Measurements from ENCODE around the gene HDGFL3. TPM values are rescaled to one million over a fixed set of nuclear protein-coding genes. Genes with fewer than 3 reads are reported as not detected.

HDGFL3 gene
- total RNA-seq, 3 donors from 2014 or later, result 19.0 to 42.4 (median 34.7) TPM

DNA sequence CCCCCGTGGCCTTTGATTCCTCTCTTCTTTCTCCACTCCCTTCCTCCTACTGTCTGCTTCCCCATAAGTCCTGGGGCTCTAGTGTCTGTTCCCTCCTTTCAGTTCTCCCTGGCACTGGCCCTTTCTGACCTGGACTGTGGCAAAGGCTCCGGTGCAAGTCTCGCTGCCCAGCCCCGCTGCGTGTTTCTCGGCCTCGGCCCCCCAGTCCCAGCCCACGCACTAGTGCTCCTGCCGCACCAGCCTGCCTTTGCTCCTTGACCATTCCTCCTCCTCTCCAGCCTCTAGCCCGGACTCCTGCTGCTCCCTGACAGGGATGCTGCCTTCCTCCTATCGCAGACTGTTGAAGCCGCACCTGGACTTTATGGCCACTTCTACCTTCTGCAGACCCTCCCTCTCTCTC is 98.1 kb downstream of the HDGFL3 start:
- intact Hi-C loops (cut with DNase I; ENCODE audit: low total_unique reads), result no loop called here
- Histone ChIP-seq H3K36me3 (no peaks in the 10 kb centered on the region), H3K4me1 (peaks cover 0 to 4% of the 10 kb centered on the region in 2 donors), H3K27ac (peak overlapping the region in 1 of 2 donors; percentile 7), H3K9me3 (no peaks in the 10 kb centered on the region), H3K4me3 (peak overlapping the region in 1 of 3 donors; percentile 73), H3K27me3 (peaks cover 0 to 35% of the 10 kb centered on the region in 2 donors)
- DNase-seq (ENCODE audit: low spot score in 2 of 2), result no peak
- TF ChIP-seq POLR2AphosphoS5 (IDR thresholded peaks at IDR 0.05), result no peak
- no peak for TF ChIP-seq POLR2A (IDR thresholded peaks at IDR 0.05)
- TF ChIP-seq, protein P1, sequence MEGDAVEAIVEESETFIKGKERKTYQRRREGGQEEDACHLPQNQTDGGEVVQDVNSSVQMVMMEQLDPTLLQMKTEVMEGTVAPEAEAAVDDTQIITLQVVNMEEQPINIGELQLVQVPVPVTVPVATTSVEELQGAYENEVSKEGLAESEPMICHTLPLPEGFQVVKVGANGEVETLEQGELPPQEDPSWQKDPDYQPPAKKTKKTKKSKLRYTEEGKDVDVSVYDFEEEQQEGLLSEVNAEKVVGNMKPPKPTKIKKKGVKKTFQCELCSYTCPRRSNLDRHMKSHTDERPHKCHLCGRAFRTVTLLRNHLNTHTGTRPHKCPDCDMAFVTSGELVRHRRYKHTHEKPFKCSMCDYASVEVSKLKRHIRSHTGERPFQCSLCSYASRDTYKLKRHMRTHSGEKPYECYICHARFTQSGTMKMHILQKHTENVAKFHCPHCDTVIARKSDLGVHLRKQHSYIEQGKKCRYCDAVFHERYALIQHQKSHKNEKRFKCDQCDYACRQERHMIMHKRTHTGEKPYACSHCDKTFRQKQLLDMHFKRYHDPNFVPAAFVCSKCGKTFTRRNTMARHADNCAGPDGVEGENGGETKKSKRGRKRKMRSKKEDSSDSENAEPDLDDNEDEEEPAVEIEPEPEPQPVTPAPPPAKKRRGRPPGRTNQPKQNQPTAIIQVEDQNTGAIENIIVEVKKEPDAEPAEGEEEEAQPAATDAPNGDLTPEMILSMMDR (IDR thresholded peaks at IDR 0.05), result no peak

DNA sequence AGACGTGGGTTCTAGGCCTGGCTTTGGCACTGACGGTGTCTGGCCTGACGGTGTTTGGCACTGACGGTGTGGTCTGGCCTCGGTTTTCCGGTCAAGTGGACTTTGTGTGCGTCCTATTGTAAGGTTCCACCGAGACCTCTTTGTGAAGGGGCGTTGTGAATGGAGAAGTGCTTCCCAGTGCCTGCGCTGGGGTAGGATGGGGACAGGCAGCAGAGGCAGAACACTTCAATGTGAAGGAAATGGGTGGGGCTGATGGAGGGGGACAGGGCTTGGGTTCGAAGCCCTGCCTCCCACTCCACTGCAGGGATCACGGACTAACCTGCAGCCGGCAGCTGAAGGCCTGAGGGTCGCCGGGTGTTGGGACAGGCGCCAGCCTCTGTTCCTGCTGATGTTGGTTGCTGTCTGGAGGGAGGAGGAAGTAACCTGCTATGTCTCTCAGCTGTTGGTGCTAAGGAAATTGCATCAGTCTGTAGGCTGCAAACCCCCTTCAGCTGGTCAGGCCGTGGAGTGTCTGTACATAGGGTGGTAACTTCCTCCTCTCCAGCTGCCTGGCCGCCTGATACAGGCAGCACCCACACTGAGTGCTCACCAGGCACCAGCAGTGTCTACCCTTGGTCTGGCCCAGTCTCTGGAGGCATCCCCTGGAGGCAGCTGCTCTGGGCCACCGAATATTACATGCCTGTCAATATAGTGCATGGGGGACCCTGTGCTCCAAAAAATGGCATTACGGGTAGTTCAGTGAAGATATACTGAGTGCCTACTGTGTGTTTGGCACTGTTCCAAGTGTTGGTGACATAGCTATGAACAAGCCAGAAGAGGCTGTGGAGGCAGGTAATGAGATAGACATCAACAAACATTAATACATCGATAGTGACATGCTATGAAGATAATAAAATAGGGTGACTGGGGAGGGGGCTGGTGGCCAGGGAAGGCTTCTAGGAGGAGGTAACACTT is 99.1 kb downstream of the HDGFL3 start:
- Histone ChIP-seq H3K4me1 (peaks cover 0 to 4% of the 10 kb centered on the region in 2 donors), H3K4me3 (peak overlapping the region; percentile 51 to 73 (median 53)), H3K36me3 (no peaks in the 10 kb centered on the region), H3K27me3 (peaks cover 0 to 35% of the 10 kb centered on the region in 2 donors), H3K9me3 (no peaks in the 10 kb centered on the region), H3K27ac (peak overlapping the region in 1 of 2 donors; percentile 33)
- intact Hi-C loops (cut with DNase I; ENCODE audit: low total_unique reads), result no loop called here
- DNase-seq (ENCODE audit: low spot score in 2 of 2), result peak in 1 of 2 donors; percentile 30
- TF ChIP-seq POLR2A (IDR thresholded peaks at IDR 0.05) (no peak), POLR2AphosphoS5 (IDR thresholded peaks at IDR 0.05) (no peak)
- TF ChIP-seq, protein P1 (IDR thresholded peaks at IDR 0.05), result no peak

DNA sequence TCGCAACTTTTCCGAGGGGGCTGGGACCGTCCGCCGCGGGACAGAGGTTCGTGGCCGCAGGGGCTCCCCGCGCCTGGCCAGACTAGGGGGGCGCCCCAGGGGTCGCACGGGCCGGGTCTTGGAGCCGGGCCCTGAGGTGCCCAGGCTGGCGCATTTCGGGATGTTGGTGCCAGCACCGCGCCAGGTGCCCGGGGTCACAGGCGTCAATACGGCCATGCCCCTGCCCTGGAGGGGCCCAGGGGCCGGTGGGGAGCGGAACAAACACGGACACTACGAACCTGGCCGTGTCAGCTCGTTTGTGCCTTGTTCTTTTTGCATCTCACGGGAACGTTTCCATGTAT is 99.8 kb downstream of the HDGFL3 start:
- H3K27me3 ChIP-seq, result peaks cover 0 to 35% of the 10 kb centered on the region in 2 donors

DNA sequence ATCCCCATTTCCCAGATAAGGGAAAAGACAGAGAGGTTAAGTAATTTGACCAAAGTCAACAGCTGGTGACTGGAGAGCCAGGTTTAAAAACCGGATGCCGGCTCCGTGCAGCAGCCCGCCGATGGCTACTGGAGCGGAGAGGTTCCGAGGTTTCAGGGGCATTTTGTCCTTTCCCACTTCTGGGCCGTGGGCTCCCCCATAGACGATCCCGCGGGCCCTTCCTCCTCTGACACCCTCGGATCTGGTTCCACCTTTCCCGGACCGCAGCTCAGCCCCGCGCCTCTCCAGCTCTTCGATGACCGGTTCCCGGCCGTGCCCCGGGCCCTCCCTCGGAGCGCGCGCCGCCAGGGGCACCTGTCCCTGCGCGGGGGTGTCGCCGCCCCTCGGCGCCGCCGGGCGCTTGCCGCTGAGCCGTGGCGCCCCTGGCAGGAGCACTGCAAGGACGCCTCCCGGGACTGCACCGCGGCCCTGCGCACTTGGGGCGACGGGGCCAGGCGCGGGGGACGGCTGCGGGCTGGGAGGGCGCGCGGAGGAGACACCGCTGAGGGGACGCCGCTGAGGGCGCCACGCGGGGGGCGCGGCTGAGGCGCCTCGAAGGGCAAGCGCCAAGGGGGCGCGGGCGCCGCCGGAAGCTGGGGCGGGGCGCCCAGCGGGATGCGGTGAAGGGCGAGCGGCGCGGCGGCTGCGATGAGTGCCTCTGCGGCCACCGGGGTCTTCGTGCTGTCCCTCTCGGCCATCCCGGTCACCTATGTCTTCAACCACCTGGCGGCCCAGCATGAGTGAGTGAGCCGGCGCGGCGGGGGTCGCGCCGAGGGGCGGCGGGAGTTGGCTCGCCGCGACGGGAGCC is 100.4 kb downstream of the HDGFL3 start, which contains the start of gene TM6SF1:
TM6SF1 (plus strand) TSS at position 652 of the 847 bp plus-strand sequence; CDS start at position 688, 36 bp downstream.
- no peak for DNase-seq (ENCODE audit: low spot score in 2 of 2)
- no peaks in the 10 kb centered on the region for H3K36me3 ChIP-seq
- peak within 1 kb of the TSS in 1 of 2 donors; percentile 51 for H3K27ac ChIP-seq
- no peak for TF ChIP-seq POLR2A (IDR thresholded peaks at IDR 0.05)
- TF ChIP-seq, protein P1 (IDR thresholded peaks at IDR 0.05), result no peak
- no peak for TF ChIP-seq POLR2AphosphoS5 (IDR thresholded peaks at IDR 0.05)
- H3K9me3 ChIP-seq, result no peaks in the 10 kb centered on the region
- peak within 1 kb of the TSS; percentile 51 to 73 (median 53) for H3K4me3 ChIP-seq
- H3K4me1 ChIP-seq, result peaks cover 0 to 4% of the 10 kb centered on the region in 2 donors
- intact Hi-C loops (cut with DNase I; ENCODE audit: low total_unique reads), result no loop called here
- peaks cover 0 to 35% of the 10 kb centered on the region in 2 donors for H3K27me3 ChIP-seq

More for the DNA sequence above, 99.8 kb downstream of the HDGFL3 start:
- intact Hi-C loops (cut with DNase I; ENCODE audit: low total_unique reads), result no loop called here
- Histone ChIP-seq H3K27ac (peak overlapping the region in 1 of 2 donors; percentile 51), H3K36me3 (no peaks in the 10 kb centered on the region), H3K4me1 (peaks cover 0 to 4% of the 10 kb centered on the region in 2 donors), H3K4me3 (peak overlapping the region; percentile 51 to 73 (median 53)), H3K9me3 (no peaks in the 10 kb centered on the region)
- no peak for DNase-seq (ENCODE audit: low spot score in 2 of 2)
- no peak for TF ChIP-seq POLR2A (IDR thresholded peaks at IDR 0.05)
- TF ChIP-seq POLR2AphosphoS5 (IDR thresholded peaks at IDR 0.05), result no peak
- TF ChIP-seq, protein P1 (IDR thresholded peaks at IDR 0.05), result no peak

All from breast epithelium (tissue), 4 donors.